GM23338 (cell line): ENCODE results near the gene CACNG3. TPM values are rescaled to one million over a fixed set of nuclear protein-coding genes. Genes with fewer than 3 reads are reported as not detected.

Source experiments
- ATAC-seq: fragments of 200-7000 bp; cut with Tn5 transposase; 3 replicates; pipeline ENCODE4 v1.9.1; 2020
- DNase-seq: peaks from one replicate; pipeline ENCODE4 v3.0.0-alpha.2; 2015; ENCODE audit warnings: low spot score
- H2AFZ ChIP-seq: fragments of 200-600 bp; sonication (generic); 2 replicates; pipeline ENCODE4 v1.8.0; 2016; ENCODE audit warnings: antibody characterized with exemption, mild to moderate bottlenecking, moderate library complexity
- H3F3A ChIP-seq: fragments of 200-600 bp; sonication (generic); replicated peaks from 2 replicates; pipeline ENCODE4 v1.8.0; 2017; ENCODE audit warnings: antibody characterized with exemption, mixed run types, low read depth
- H3K27ac ChIP-seq: fragments of 200-600 bp; sonication (generic); 2 replicates; pipeline ENCODE4 v1.6.1; 2016; ENCODE audit warnings: low read depth
- H3K27me3 ChIP-seq: fragments of 200-600 bp; sonication (generic); 2 replicates; pipeline ENCODE4 v1.8.0; 2016; ENCODE audit warnings: mild to moderate bottlenecking, mixed run types, moderate library complexity; ENCODE audit not compliant: insufficient read depth
- H3K36me3 ChIP-seq: fragments of 200-600 bp; sonication (generic); 2 replicates; pipeline ENCODE4 v1.8.0; 2016; ENCODE audit warnings: mild to moderate bottlenecking; ENCODE audit not compliant: insufficient read depth
- H3K4me1 ChIP-seq: fragments of 200-600 bp; sonication (generic); 2 replicates; pipeline ENCODE4 v1.8.0; 2016; ENCODE audit warnings: mild to moderate bottlenecking, moderate library complexity; ENCODE audit not compliant: insufficient read depth
- H3K4me2 ChIP-seq: fragments of 200-600 bp; sonication (generic); 2 replicates; pipeline ENCODE4 v1.7.1; 2017; ENCODE audit warnings: mixed run types
- H3K4me3 ChIP-seq: fragments of 200-600 bp; sonication (generic); 2 replicates; pipeline ENCODE4 v1.6.1; 2016; ENCODE audit warnings: mixed run types
- H3K79me2 ChIP-seq: fragments of 200-600 bp; sonication (generic); replicated peaks from 2 replicates; pipeline ENCODE4 v1.8.0; 2017; ENCODE audit warnings: mild to moderate bottlenecking; ENCODE audit not compliant: insufficient read depth
- H3K9me2 ChIP-seq: fragments of 200-600 bp; sonication (generic); 2 replicates; pipeline ENCODE4 v1.8.0; 2017; ENCODE audit not compliant: insufficient read depth
- H4K20me1 ChIP-seq: fragments of 200-600 bp; sonication (generic); replicated peaks from 2 replicates; pipeline ENCODE4 v1.8.0; 2017; ENCODE audit warnings: mild to moderate bottlenecking; ENCODE audit not compliant: insufficient read depth
- H3K27ac Mint-ChIP-seq: 2 replicates; pipeline ENCODE4 v1.8.0; 2020; ENCODE audit warnings: inconsistent platforms, mild to moderate bottlenecking, moderate library complexity, mixed read lengths
- H3K27me3 Mint-ChIP-seq: 3 replicates; pipeline ENCODE4 v1.8.0; 2022; ENCODE audit warnings: low read depth, mild to moderate bottlenecking, moderate library complexity, mixed read lengths, inconsistent platforms; ENCODE audit not compliant: insufficient read depth, poor library complexity
- H3K36me3 Mint-ChIP-seq: 3 replicates; pipeline ENCODE4 v1.8.0; 2021; ENCODE audit warnings: low read depth, mild to moderate bottlenecking, inconsistent platforms, moderate library complexity, mixed read lengths
- H3K4me1 Mint-ChIP-seq: 3 replicates; pipeline ENCODE4 v1.8.0; 2020; ENCODE audit warnings: mild to moderate bottlenecking, inconsistent platforms, mixed read lengths
- H3K4me3 Mint-ChIP-seq: 3 replicates; pipeline ENCODE4 v1.8.0; 2021; ENCODE audit warnings: moderate library complexity, mild to moderate bottlenecking, inconsistent platforms, mixed read lengths
- H3K9me3 Mint-ChIP-seq: 3 replicates; pipeline ENCODE4 v1.8.0; 2020; ENCODE audit warnings: moderate library complexity, mild to moderate bottlenecking, inconsistent platforms, mixed read lengths
- CREB1 ChIP-seq: fragments of 250-450 bp; sonication (Bioruptor Pico); IDR thresholded peaks from 2 replicates; pipeline ENCODE4 v1.5.0; 2020; ENCODE audit warnings: low read depth, mild to moderate bottlenecking, moderate library complexity
- CTCF ChIP-seq, 2 experiments: fragments of 200-600 bp in 1 of 2; sonication (generic) in 1 of 2; conservative IDR thresholded peaks; 2 replicates each; pipeline versions ENCODE4 v1.5.1 to v1.6.1; 2016 to 2017; ENCODE audit warnings: antibody characterized with exemption in 2 of 2, low read depth in 2 of 2, mild to moderate bottlenecking in 2 of 2, moderate library complexity in 1 of 2
- EZH2 ChIP-seq: fragments of 200-600 bp; sonication (generic); IDR thresholded peaks from one replicate; pipeline ENCODE4 v1.8.0; 2017; ENCODE audit warnings: antibody characterized with exemption, mild to moderate bottlenecking, low read depth; ENCODE audit not compliant: unreplicated experiment
- EZH2phosphoT487 ChIP-seq: fragments of 200-600 bp; sonication (generic); IDR thresholded peaks from one replicate; pipeline ENCODE4 v1.8.1; 2018; ENCODE audit warnings: antibody characterized with exemption; ENCODE audit not compliant: unreplicated experiment
- JUNB ChIP-seq: IDR thresholded peaks from one replicate; pipeline ENCODE4 v1.6.1; 2016; ENCODE audit warnings: antibody characterized with exemption; ENCODE audit not compliant: unreplicated experiment
- NANOG ChIP-seq: IDR thresholded peaks from 2 replicates; pipeline ENCODE4 v1.6.1; 2016; ENCODE audit warnings: antibody characterized with exemption, borderline replicate concordance
- POLR2AphosphoS5 ChIP-seq: IDR thresholded peaks from 2 replicates; pipeline ENCODE4 v1.6.1; 2016; ENCODE audit warnings: antibody characterized with exemption, low read depth
- ZNF114 ChIP-seq: fragments of 250-450 bp; sonication (Bioruptor Pico); IDR thresholded peaks from 2 replicates; pipeline ENCODE4 v1.5.0; 2020; ENCODE audit warnings: mild to moderate bottlenecking, moderate library complexity
- ZNF331 ChIP-seq: fragments of 250-450 bp; sonication (Bioruptor Pico); IDR thresholded peaks from 2 replicates; pipeline ENCODE4 v1.5.0; 2020; ENCODE audit warnings: low read depth, mild to moderate bottlenecking, moderate library complexity
- polyA plus RNA-seq: library from polyadenylated mRNA; unstranded; fragments of >200 nt; fragmentation: Nextera tagmentation; extraction: Ambion mirVana; gene quantifications from 2 replicates; pipeline ENCODE4 v1.2.1, GENCODE V29; 2016
- total RNA-seq: library from RNA; depleted of rRNA; stranded (reverse); fragments of >200 nt; shearing (Covaris generic); gene quantifications from 2 replicates; pipeline ENCODE4 v1.2.3, GENCODE V29; 2014
- TF ChIP-seq, protein P1 (sequence below): IDR thresholded peaks from 2 replicates; pipeline ENCODE4 v1.6.1; 2016; ENCODE audit warnings: antibody characterized with exemption
- TF ChIP-seq, protein P2 (sequence below): fragments of 250-450 bp; sonication (Bioruptor Pico); IDR thresholded peaks from 2 replicates; pipeline ENCODE4 v1.5.0; 2020; ENCODE audit warnings: mild to moderate bottlenecking, moderate library complexity
- TF ChIP-seq, protein P3 (sequence below): IDR thresholded peaks from one replicate; pipeline ENCODE4 v1.6.1; 2018; ENCODE audit warnings: antibody characterized with exemption; ENCODE audit not compliant: unreplicated experiment

The CACNG3 gene
- total and polyA plus RNA-seq, 2 experiments from 2014 or later = not detected

GRCh38 chr16:24347556-24347955 lies 91.4 kb downstream of the CACNG3 start:
- Mint-ChIP-seq H3K9me3 (no peaks in the 10 kb centered on the region), H3K4me1 (peaks cover 42% of the 10 kb centered on the region), H3K4me3 (no peak overlapping the region), H3K36me3 (no peaks in the 10 kb centered on the region), H3K27me3 (peaks cover 2% of the 10 kb centered on the region), H3K27ac (no peak overlapping the region)
- Histone ChIP-seq H4K20me1 (no peaks in the 10 kb centered on the region), H3K27ac (no peak overlapping the region), H3K36me3 (no peaks in the 10 kb centered on the region), H3K4me1 (peaks cover 48% of the 10 kb centered on the region), H3K9me2 (peaks cover 7% of the 10 kb centered on the region; the same call in 1 of the 2 replicates), H3K4me3 (no peak overlapping the region), H3K4me2 (0 out of 2 replicates have a peak overlapping the region, but pooled peaks have one; percentile 58), H3K79me2 (no peaks in the 10 kb centered on the region), H2AFZ (no peak overlapping the region), H3F3A (no peaks in the 10 kb centered on the region), H3K27me3 (no peaks in the 10 kb centered on the region)
- TF ChIP-seq CREB1 (CRISPR knock-in tag) (no peak), EZH2 (no peak), JUNB (no peak), ZNF114 (no peak), EZH2phosphoT487 (no peak), NANOG (no peak), CTCF (conservative IDR thresholded peaks at IDR 0.05; ENCODE audit: low read depth in 2 of 2) (no peak), POLR2AphosphoS5 (no peak), ZNF331 (no peak)
- TF ChIP-seq, protein P1, sequence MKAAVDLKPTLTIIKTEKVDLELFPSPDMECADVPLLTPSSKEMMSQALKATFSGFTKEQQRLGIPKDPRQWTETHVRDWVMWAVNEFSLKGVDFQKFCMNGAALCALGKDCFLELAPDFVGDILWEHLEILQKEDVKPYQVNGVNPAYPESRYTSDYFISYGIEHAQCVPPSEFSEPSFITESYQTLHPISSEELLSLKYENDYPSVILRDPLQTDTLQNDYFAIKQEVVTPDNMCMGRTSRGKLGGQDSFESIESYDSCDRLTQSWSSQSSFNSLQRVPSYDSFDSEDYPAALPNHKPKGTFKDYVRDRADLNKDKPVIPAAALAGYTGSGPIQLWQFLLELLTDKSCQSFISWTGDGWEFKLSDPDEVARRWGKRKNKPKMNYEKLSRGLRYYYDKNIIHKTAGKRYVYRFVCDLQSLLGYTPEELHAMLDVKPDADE = no peak
- TF ChIP-seq, protein P2, sequence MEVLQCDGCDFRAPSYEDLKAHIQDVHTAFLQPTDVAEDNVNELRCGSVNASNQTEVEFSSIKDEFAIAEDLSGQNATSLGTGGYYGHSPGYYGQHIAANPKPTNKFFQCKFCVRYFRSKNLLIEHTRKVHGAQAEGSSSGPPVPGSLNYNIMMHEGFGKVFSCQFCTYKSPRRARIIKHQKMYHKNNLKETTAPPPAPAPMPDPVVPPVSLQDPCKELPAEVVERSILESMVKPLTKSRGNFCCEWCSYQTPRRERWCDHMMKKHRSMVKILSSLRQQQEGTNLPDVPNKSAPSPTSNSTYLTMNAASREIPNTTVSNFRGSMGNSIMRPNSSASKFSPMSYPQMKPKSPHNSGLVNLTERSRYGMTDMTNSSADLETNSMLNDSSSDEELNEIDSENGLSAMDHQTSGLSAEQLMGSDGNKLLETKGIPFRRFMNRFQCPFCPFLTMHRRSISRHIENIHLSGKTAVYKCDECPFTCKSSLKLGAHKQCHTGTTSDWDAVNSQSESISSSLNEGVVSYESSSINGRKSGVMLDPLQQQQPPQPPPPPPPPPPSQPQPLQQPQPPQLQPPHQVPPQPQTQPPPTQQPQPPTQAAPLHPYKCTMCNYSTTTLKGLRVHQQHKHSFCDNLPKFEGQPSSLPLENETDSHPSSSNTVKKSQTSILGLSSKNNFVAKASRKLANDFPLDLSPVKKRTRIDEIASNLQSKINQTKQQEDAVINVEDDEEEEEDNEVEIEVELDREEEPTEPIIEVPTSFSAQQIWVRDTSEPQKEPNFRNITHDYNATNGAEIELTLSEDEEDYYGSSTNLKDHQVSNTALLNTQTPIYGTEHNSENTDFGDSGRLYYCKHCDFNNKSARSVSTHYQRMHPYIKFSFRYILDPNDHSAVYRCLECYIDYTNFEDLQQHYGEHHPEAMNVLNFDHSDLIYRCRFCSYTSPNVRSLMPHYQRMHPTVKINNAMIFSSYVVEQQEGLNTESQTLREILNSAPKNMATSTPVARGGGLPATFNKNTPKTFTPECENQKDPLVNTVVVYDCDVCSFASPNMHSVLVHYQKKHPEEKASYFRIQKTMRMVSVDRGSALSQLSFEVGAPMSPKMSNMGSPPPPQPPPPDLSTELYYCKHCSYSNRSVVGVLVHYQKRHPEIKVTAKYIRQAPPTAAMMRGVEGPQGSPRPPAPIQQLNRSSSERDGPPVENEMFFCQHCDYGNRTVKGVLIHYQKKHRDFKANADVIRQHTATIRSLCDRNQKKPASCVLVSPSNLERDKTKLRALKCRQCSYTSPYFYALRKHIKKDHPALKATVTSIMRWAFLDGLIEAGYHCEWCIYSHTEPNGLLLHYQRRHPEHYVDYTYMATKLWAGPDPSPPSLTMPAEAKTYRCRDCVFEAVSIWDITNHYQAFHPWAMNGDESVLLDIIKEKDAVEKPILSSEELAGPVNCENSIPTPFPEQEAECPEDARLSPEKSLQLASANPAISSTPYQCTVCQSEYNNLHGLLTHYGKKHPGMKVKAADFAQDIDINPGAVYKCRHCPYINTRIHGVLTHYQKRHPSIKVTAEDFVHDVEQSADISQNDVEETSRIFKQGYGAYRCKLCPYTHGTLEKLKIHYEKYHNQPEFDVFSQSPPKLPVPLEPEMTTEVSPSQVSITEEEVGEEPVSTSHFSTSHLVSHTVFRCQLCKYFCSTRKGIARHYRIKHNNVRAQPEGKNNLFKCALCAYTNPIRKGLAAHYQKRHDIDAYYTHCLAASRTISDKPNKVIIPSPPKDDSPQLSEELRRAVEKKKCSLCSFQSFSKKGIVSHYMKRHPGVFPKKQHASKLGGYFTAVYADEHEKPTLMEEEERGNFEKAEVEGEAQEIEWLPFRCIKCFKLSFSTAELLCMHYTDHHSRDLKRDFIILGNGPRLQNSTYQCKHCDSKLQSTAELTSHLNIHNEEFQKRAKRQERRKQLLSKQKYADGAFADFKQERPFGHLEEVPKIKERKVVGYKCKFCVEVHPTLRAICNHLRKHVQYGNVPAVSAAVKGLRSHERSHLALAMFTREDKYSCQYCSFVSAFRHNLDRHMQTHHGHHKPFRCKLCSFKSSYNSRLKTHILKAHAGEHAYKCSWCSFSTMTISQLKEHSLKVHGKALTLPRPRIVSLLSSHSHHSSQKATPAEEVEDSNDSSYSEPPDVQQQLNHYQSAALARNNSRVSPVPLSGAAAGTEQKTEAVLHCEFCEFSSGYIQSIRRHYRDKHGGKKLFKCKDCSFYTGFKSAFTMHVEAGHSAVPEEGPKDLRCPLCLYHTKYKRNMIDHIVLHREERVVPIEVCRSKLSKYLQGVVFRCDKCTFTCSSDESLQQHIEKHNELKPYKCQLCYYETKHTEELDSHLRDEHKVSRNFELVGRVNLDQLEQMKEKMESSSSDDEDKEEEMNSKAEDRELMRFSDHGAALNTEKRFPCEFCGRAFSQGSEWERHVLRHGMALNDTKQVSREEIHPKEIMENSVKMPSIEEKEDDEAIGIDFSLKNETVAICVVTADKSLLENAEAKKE (CRISPR knock-in tag) = no peak
- TF ChIP-seq, protein P3, sequence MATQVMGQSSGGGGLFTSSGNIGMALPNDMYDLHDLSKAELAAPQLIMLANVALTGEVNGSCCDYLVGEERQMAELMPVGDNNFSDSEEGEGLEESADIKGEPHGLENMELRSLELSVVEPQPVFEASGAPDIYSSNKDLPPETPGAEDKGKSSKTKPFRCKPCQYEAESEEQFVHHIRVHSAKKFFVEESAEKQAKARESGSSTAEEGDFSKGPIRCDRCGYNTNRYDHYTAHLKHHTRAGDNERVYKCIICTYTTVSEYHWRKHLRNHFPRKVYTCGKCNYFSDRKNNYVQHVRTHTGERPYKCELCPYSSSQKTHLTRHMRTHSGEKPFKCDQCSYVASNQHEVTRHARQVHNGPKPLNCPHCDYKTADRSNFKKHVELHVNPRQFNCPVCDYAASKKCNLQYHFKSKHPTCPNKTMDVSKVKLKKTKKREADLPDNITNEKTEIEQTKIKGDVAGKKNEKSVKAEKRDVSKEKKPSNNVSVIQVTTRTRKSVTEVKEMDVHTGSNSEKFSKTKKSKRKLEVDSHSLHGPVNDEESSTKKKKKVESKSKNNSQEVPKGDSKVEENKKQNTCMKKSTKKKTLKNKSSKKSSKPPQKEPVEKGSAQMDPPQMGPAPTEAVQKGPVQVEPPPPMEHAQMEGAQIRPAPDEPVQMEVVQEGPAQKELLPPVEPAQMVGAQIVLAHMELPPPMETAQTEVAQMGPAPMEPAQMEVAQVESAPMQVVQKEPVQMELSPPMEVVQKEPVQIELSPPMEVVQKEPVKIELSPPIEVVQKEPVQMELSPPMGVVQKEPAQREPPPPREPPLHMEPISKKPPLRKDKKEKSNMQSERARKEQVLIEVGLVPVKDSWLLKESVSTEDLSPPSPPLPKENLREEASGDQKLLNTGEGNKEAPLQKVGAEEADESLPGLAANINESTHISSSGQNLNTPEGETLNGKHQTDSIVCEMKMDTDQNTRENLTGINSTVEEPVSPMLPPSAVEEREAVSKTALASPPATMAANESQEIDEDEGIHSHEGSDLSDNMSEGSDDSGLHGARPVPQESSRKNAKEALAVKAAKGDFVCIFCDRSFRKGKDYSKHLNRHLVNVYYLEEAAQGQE = no peak
- no peak for DNase-seq
- ATAC-seq = no peak
